PC-9 (cell line): Measurements from ENCODE around the gene LPAR6.

Source experiments
- EZH2 ChIP-seq: fragments of 200-600 bp; sonication (generic); IDR thresholded peaks from 2 replicates; pipeline ENCODE4 v1.8.0; 2017; ENCODE audit warnings: antibody characterized with exemption, low read depth
- TF ChIP-seq, protein P1 (sequence below): fragments of 200-600 bp; sonication (generic); conservative IDR thresholded peaks from 2 replicates; pipeline ENCODE4 v1.6.1; 2017; ENCODE audit warnings: mixed run types, antibody characterized with exemption, mild to moderate bottlenecking, moderate library complexity

DNA sequence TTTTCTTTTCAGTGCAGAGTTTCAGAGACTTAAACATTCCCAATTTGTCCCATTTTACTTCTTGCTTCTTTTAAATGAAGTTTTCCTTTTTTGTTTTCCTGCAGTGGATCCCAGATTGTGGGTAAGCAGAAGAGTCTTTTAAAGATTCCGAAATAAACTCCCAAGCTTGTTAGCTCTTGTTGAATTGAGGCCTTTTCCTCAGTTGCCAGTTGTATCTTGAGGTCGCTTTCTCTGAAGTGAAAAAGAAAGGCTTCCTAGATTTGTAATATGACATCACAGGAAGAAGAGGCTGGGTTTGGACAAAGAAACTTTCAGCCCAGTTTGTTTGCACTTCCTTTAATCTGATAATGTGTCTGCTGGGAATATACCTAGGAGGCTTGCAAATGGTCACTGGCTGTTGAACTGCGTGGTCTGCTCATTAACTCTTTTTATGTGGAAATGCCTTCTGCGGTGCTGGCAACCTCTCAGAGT lies at the start of gene LPAR6:
- TF ChIP-seq, protein P1, sequence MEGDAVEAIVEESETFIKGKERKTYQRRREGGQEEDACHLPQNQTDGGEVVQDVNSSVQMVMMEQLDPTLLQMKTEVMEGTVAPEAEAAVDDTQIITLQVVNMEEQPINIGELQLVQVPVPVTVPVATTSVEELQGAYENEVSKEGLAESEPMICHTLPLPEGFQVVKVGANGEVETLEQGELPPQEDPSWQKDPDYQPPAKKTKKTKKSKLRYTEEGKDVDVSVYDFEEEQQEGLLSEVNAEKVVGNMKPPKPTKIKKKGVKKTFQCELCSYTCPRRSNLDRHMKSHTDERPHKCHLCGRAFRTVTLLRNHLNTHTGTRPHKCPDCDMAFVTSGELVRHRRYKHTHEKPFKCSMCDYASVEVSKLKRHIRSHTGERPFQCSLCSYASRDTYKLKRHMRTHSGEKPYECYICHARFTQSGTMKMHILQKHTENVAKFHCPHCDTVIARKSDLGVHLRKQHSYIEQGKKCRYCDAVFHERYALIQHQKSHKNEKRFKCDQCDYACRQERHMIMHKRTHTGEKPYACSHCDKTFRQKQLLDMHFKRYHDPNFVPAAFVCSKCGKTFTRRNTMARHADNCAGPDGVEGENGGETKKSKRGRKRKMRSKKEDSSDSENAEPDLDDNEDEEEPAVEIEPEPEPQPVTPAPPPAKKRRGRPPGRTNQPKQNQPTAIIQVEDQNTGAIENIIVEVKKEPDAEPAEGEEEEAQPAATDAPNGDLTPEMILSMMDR: no peak
- no peak for TF ChIP-seq EZH2
